HEK293 (cell line): Measurements from ENCODE around the gene PLA2G4D.

Experiments
- CTCF ChIA-PET: fragments of 350-600 bp; formaldehyde crosslinking; extraction: SDS; loops from one replicate; lab custom pipeline; 2021; ENCODE audit warnings: antibody characterized with exemption; lab: Yijun Ruan, JAX
- POLR2A ChIA-PET: fragments of 300-600 bp; formaldehyde crosslinking; extraction: SDS; loops from one replicate; lab custom pipeline; 2020; ENCODE audit warnings: antibody characterized with exemption, inconsistent platforms; lab: Yijun Ruan, JAX
- H3K27ac ChIP-seq: fragments of 200-500 bp; sonication (Bioruptor generic); 2 replicates; pipeline ENCODE4 v1.5.1; 2014; ENCODE audit warnings: low read depth, low read length, control low read depth, inconsistent platforms; ENCODE audit errors: extremely low read depth
- H3K36me3 ChIP-seq, 2 experiments: fragments of 200-500 bp in 1 of 2; sonication (Bioruptor generic) in 1 of 2; 1 replicate in 1 of 2; 2 replicates in 1 of 2; pipeline ENCODE4 v1.5.1; 2014 to 2017; ENCODE audit warnings: inconsistent platforms in 2 of 2, low read length in 2 of 2; ENCODE audit not compliant: control insufficient read depth in 2 of 2, insufficient read depth in 1 of 2
- H3K4me1 ChIP-seq: fragments of 200-500 bp; sonication (Bioruptor generic); 2 replicates; pipeline ENCODE4 v1.5.1; 2014; ENCODE audit warnings: mild to moderate bottlenecking, low read length, inconsistent platforms; ENCODE audit not compliant: control insufficient read depth, insufficient read depth
- H3K4me3 ChIP-seq: 2 replicates; pipeline ENCODE4 v1.5.1; 2011; ENCODE audit warnings: low read depth, mild to moderate bottlenecking, control low read depth, low read length, moderate library complexity
- H3K9me3 ChIP-seq: fragments of 200-500 bp; sonication (Bioruptor generic); 2 replicates; pipeline ENCODE4 v1.5.1; 2014; ENCODE audit warnings: low read depth, low read length, inconsistent platforms; ENCODE audit not compliant: control insufficient read depth, insufficient read depth
- GLIS2 ChIP-seq: fragments of 450-650 bp; formaldehyde crosslinking; IDR thresholded peaks from 2 replicates; pipeline ENCODE4 v1.5.1; 2016; ENCODE audit warnings: missing biosample characterization, missing genetic modification characterization
- MYNN ChIP-seq: fragments of 450-650 bp; formaldehyde crosslinking; IDR thresholded peaks from 2 replicates; pipeline ENCODE4 v1.5.1; 2016; ENCODE audit warnings: missing biosample characterization, missing genetic modification characterization, borderline replicate concordance
- SCRT1 ChIP-seq: fragments of 450-650 bp; formaldehyde crosslinking; IDR thresholded peaks from 2 replicates; pipeline ENCODE4 v1.5.1; 2016; ENCODE audit warnings: missing biosample characterization, missing genetic modification characterization, borderline replicate concordance
- ZBTB17 ChIP-seq: fragments of 450-650 bp; formaldehyde crosslinking; IDR thresholded peaks from 2 replicates; pipeline ENCODE4 v1.5.1; 2016; ENCODE audit warnings: missing biosample characterization, missing genetic modification characterization
- ZNF19 ChIP-seq: fragments of 450-650 bp; formaldehyde crosslinking; IDR thresholded peaks from 2 replicates; pipeline ENCODE4; 2016; ENCODE audit warnings: missing biosample characterization, missing genetic modification characterization, low read depth
- ZNF2 ChIP-seq: fragments of 450-650 bp; formaldehyde crosslinking; IDR thresholded peaks from 2 replicates; pipeline ENCODE4 v1.5.1; 2016; ENCODE audit warnings: missing biosample characterization, missing genetic modification characterization
- ZNF223 ChIP-seq: fragments of 450-650 bp; formaldehyde crosslinking; IDR thresholded peaks from 2 replicates; pipeline ENCODE4 v1.5.1; 2016; ENCODE audit warnings: missing biosample characterization, missing genetic modification characterization
- ZNF416 ChIP-seq: fragments of 450-650 bp; formaldehyde crosslinking; IDR thresholded peaks from 2 replicates; pipeline ENCODE4 v1.5.1; 2016; ENCODE audit warnings: missing biosample characterization, missing genetic modification characterization
- ZNF629 ChIP-seq: fragments of 450-650 bp; formaldehyde crosslinking; IDR thresholded peaks from 2 replicates; pipeline ENCODE4 v1.5.1; 2017; ENCODE audit warnings: missing biosample characterization, missing genetic modification characterization
- ZNF654 ChIP-seq: fragments of 450-650 bp; formaldehyde crosslinking; IDR thresholded peaks from 2 replicates; pipeline ENCODE4 v1.5.1; 2016; ENCODE audit warnings: low read depth, missing biosample characterization, missing genetic modification characterization
- ZNF707 ChIP-seq: fragments of 450-650 bp; formaldehyde crosslinking; IDR thresholded peaks from 2 replicates; pipeline ENCODE4 v1.5.1; 2016; ENCODE audit warnings: missing biosample characterization, missing genetic modification characterization
- ZNF791 ChIP-seq: fragments of 450-650 bp; formaldehyde crosslinking; IDR thresholded peaks from 2 replicates; pipeline ENCODE4 v1.5.1; 2016; ENCODE audit warnings: missing biosample characterization, missing genetic modification characterization
- ZXDB ChIP-seq: fragments of 450-650 bp; formaldehyde crosslinking; IDR thresholded peaks from 2 replicates; pipeline ENCODE4 v1.5.1; 2016; ENCODE audit warnings: missing biosample characterization, missing genetic modification characterization
- TF ChIP-seq, protein P1 (sequence below): fragments of 450-650 bp; formaldehyde crosslinking; conservative IDR thresholded peaks from 2 replicates; pipeline ENCODE4 v1.5.1; 2016; ENCODE audit warnings: low read depth, missing biosample characterization, missing genetic modification characterization

Gene PLA2G4D

GRCh38 chr15:42062284-42062806 lies 32.0 kb downstream of the PLA2G4D start (continued):
- TF ChIP-seq, protein P1, sequence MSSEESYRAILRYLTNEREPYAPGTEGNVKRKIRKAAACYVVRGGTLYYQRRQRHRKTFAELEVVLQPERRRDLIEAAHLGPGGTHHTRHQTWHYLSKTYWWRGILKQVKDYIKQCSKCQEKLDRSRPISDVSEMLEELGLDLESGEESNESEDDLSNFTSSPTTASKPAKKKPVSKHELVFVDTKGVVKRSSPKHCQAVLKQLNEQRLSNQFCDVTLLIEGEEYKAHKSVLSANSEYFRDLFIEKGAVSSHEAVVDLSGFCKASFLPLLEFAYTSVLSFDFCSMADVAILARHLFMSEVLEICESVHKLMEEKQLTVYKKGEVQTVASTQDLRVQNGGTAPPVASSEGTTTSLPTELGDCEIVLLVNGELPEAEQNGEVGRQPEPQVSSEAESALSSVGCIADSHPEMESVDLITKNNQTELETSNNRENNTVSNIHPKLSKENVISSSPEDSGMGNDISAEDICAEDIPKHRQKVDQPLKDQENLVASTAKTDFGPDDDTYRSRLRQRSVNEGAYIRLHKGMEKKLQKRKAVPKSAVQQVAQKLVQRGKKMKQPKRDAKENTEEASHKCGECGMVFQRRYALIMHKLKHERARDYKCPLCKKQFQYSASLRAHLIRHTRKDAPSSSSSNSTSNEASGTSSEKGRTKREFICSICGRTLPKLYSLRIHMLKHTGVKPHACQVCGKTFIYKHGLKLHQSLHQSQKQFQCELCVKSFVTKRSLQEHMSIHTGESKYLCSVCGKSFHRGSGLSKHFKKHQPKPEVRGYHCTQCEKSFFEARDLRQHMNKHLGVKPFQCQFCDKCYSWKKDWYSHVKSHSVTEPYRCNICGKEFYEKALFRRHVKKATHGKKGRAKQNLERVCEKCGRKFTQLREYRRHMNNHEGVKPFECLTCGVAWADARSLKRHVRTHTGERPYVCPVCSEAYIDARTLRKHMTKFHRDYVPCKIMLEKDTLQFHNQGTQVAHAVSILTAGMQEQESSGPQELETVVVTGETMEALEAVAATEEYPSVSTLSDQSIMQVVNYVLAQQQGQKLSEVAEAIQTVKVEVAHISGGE (tag by site-specific recombination): no peak
- TF ChIP-seq ZNF416 (tag by site-specific recombination): no peak

- H3K27ac ChIP-seq: no peak overlapping the region
- TF ChIP-seq ZNF19 (no peak), ZNF629 (tag by site-specific recombination) (no peak), GLIS2 (no peak), ZXDB (tag by site-specific recombination) (no peak), SCRT1 (tag by site-specific recombination) (no peak)
- TF ChIP-seq, protein P1 (tag by site-specific recombination): no peak
- TF ChIP-seq, all 188 proteins: peak for 0
- Histone ChIP-seq H3K4me3 (no peak overlapping the region), H3K36me3 (no peaks in the 10 kb centered on the region), H3K9me3 (no peaks in the 10 kb centered on the region), H3K4me1 (no peaks in the 10 kb centered on the region)
- ChIA-PET POLR2A (no interaction called here), CTCF (interaction anchor here (0.5 to 5.2 kb wide), 7 partner anchors 24 to 320 kb away, joined by 3 to 32 read pairs (median 4); no protein-coding TSS in a partner anchor)
Measured at GRCh38 chr15:42060797-42061196, 33.6 kb downstream of the PLA2G4D start.

- Histone ChIP-seq H3K27ac (no peak overlapping the region), H3K4me3 (no peak overlapping the region), H3K4me1 (no peaks in the 10 kb centered on the region), H3K36me3 (no peaks in the 10 kb centered on the region), H3K9me3 (no peaks in the 10 kb centered on the region)
- TF ChIP-seq ZNF223 (tag by site-specific recombination): no peak
- POLR2A ChIA-PET: no interaction called here
- CTCF ChIA-PET: interaction anchor here (0.7 to 5.2 kb wide), 6 partner anchors 24 to 319 kb away, joined by 3 to 32 read pairs (median 4); no protein-coding TSS in a partner anchor
Measured at GRCh38 chr15:42060477-42060763, 33.9 kb downstream of the PLA2G4D start.

- TF ChIP-seq ZNF791 (tag by site-specific recombination): no peak
- TF ChIP-seq ZNF707 (tag by site-specific recombination): no peak
- TF ChIP-seq ZBTB17: peak; percentile 58
- TF ChIP-seq ZNF654 (tag by site-specific recombination): peak; percentile 29; the same call in 1 of the 2 replicates
- 0 out of 2 replicates have a peak, but pooled peaks have one; percentile 25 for TF ChIP-seq ZNF629 (tag by site-specific recombination)
- peak; percentile 92 for TF ChIP-seq ZNF2 (tag by site-specific recombination)
- 0 out of 2 replicates have a peak, but pooled peaks have one; percentile 36 for TF ChIP-seq MYNN (tag by site-specific recombination)
Measured at GRCh38 chr15:42059661-42060476, 34.5 kb downstream of the PLA2G4D start.

More at GRCh38 chr15:42059661-42060476, 34.5 kb downstream of the PLA2G4D start:
- Histone ChIP-seq H3K9me3 (no peaks in the 10 kb centered on the region), H3K36me3 (no peaks in the 10 kb centered on the region), H3K4me1 (no peaks in the 10 kb centered on the region), H3K27ac (no peak overlapping the region), H3K4me3 (no peak overlapping the region)
- POLR2A ChIA-PET: no interaction called here
- CTCF ChIA-PET: interaction anchor here (0.6 to 5.2 kb wide), 7 partner anchors 25 to 529 kb away, joined by 3 to 32 read pairs (median 4); no protein-coding TSS in a partner anchor
